GM12873 (cell line): Measurements from ENCODE around the gene PLSCR5.

Source experiments
- CTCF ChIP-seq: IDR thresholded peaks from 2 replicates; pipeline ENCODE4 v1.5.1; 2012; ENCODE audit warnings: low read depth, mild to moderate bottlenecking, moderate library complexity, low read length, control low read depth; ENCODE audit not compliant: insufficient read depth; ENCODE audit errors: missing control alignments

Gene PLSCR5

GRCh38 chr3:146537603-146538002, 67.5 kb downstream of the PLSCR5 start:
- TF ChIP-seq CTCF: no peak

- no peak for TF ChIP-seq CTCF
These were observed 68.5 kb downstream of the PLSCR5 start for GRCh38 chr3:146536681-146537080.
